Measurements from ENCODE around the gene MSI2.

The MSI2 gene

GRCh38 chr17:57431415-57431814, 175.1 kb downstream of the MSI2 start:
- no peak for DNase-seq (ENCODE audit: low read depth in 1 of 2, low spot score in 1 of 2)

GRCh38 chr17:57432507-57433277, 176.4 kb downstream of the MSI2 start:
- no peak for DNase-seq (ENCODE audit: low read depth in 1 of 2, low spot score in 1 of 2)

GRCh38 chr17:57433452-57433851, 177.1 kb downstream of the MSI2 start:
- no peak for DNase-seq (ENCODE audit: low read depth in 1 of 2, low spot score in 1 of 2)

- no peak for DNase-seq (ENCODE audit: low read depth in 1 of 2, low spot score in 1 of 2)
These were observed 178.0 kb downstream of the MSI2 start for GRCh38 chr17:57434361-57434760.

GRCh38 chr17:57436565-57436964, 180.2 kb downstream of the MSI2 start:
- no peak for DNase-seq (ENCODE audit: low read depth in 1 of 2, low spot score in 1 of 2)

GRCh38 chr17:57438066-57438731, 181.9 kb downstream of the MSI2 start:
- no peak for DNase-seq (ENCODE audit: low read depth in 1 of 2, low spot score in 1 of 2)

GRCh38 chr17:57439651-57440050, 183.3 kb downstream of the MSI2 start:
- DNase-seq (ENCODE audit: low read depth in 1 of 2, low spot score in 1 of 2): no peak

- DNase-seq (ENCODE audit: low read depth in 1 of 2, low spot score in 1 of 2): peak; percentile 52 to 84
These were observed 184.4 kb downstream of the MSI2 start for GRCh38 chr17:57440522-57441269.

- DNase-seq (ENCODE audit: low read depth in 1 of 2, low spot score in 1 of 2): no peak
These were observed 184.9 kb downstream of the MSI2 start for GRCh38 chr17:57441270-57441600.

- DNase-seq (ENCODE audit: low read depth in 1 of 2, low spot score in 1 of 2): no peak
These were observed 186.1 kb downstream of the MSI2 start for GRCh38 chr17:57442401-57442823.

GRCh38 chr17:57442914-57443571, 186.7 kb downstream of the MSI2 start:
- peak; percentile 50 to 55 for DNase-seq (ENCODE audit: low read depth in 1 of 2, low spot score in 1 of 2)

GRCh38 chr17:57443781-57444180, 187.5 kb downstream of the MSI2 start:
- DNase-seq (ENCODE audit: low read depth in 1 of 2, low spot score in 1 of 2): no peak

GRCh38 chr17:57444682-57445450, 188.5 kb downstream of the MSI2 start:
- DNase-seq (ENCODE audit: low read depth in 1 of 2, low spot score in 1 of 2): no peak

- no peak for DNase-seq (ENCODE audit: low read depth in 1 of 2, low spot score in 1 of 2)
These were observed 189.6 kb downstream of the MSI2 start for GRCh38 chr17:57445772-57446472.

GRCh38 chr17:57447357-57447989, 191.2 kb downstream of the MSI2 start:
- DNase-seq (ENCODE audit: low read depth in 1 of 2, low spot score in 1 of 2): no peak

GRCh38 chr17:57447990-57448758, 191.9 kb downstream of the MSI2 start:
- no peak for DNase-seq (ENCODE audit: low read depth in 1 of 2, low spot score in 1 of 2)

GRCh38 chr17:57448759-57449283, 192.5 kb downstream of the MSI2 start:
- DNase-seq (ENCODE audit: low read depth in 1 of 2, low spot score in 1 of 2): no peak

- no peak for DNase-seq (ENCODE audit: low read depth in 1 of 2, low spot score in 1 of 2)
These were observed 194.9 kb downstream of the MSI2 start for GRCh38 chr17:57451191-57451590.

- no peak for DNase-seq (ENCODE audit: low read depth in 1 of 2, low spot score in 1 of 2)
These were observed 195.3 kb downstream of the MSI2 start for GRCh38 chr17:57451643-57452042.

All from activated CD4-positive, alpha-beta T cell treated with anti-CD3 and anti-CD28 coated beads, Interleukin-2, amount 50 U/mL, for 24 hours (primary cell).